T-cell (primary cell): ENCODE data around the gene MAU2. TPM values are rescaled to one million over a fixed set of nuclear protein-coding genes. Genes with fewer than 3 reads are reported as not detected.

ENCODE experiments used
- ATAC-seq, 4 experiments: fragments of 200-7000 bp in 3 of 4; fragments of 150-1000 bp in 1 of 4; cut with Tn5 transposase; replicated peaks in 1 of 4; 1 replicate in 3 of 4; 2 replicates in 1 of 4; pipeline ENCODE4 v1.10.0; 2021; ENCODE audit warnings: moderate library complexity in 3 of 4, mild to moderate bottlenecking in 2 of 4, moderate number of reproducible peaks in 1 of 4
- CTCF ChIA-PET, 2 donors: fragments of 300-600 bp; sonication (Branson Sonifier 250); formaldehyde crosslinking; loops; one replicate each; lab custom pipeline; 2022; ENCODE audit warnings: antibody characterized with exemption in 2 of 2; lab: Charles Lee
- POLR2A ChIA-PET, 2 donors: fragments of 300-600 bp; sonication (Branson Sonifier 250); formaldehyde crosslinking; loops; one replicate each; lab custom pipeline; 2022; ENCODE audit warnings: antibody characterized with exemption in 2 of 2; lab: Charles Lee
- DNase-seq, 35 experiments: peaks; one replicate each; pipeline versions ENCODE4 v3.0.0 to v3.0.0-alpha.2; 2013 to 2023
- H3K27ac ChIP-seq: one replicate; pipeline ENCODE4 v1.5.1; 2013; ENCODE audit warnings: low read length
- H3K27me3 ChIP-seq, 2 experiments: replicated peaks in 1 of 2; 1 replicate in 1 of 2; 2 replicates in 1 of 2; pipeline versions ENCODE4 v1.6.1 to v1.7.0; 2013; ENCODE audit warnings: low read length in 1 of 2, mixed read lengths in 1 of 2; ENCODE audit not compliant: control insufficient read depth in 2 of 2, insufficient read depth in 2 of 2; ENCODE audit errors: extremely low read depth in 1 of 2
- H3K36me3 ChIP-seq, 2 donors: 1 replicate in 1 of 2; 2 replicates in 1 of 2; pipeline versions ENCODE4 v1.6.1 to v1.7.0; 2013; ENCODE audit warnings: low read length in 1 of 2; ENCODE audit not compliant: control insufficient read depth in 2 of 2, insufficient read depth in 1 of 2; ENCODE audit errors: extremely low read depth in 1 of 2
- H3K4me1 ChIP-seq, 2 experiments: 1 replicate in 1 of 2; 2 replicates in 1 of 2; pipeline versions ENCODE4 v1.6.1 to v1.7.0; 2013; ENCODE audit warnings: low read length in 2 of 2, mixed read lengths in 1 of 2; ENCODE audit not compliant: insufficient read depth in 2 of 2, control insufficient read depth in 1 of 2; ENCODE audit errors: extremely low read depth in 1 of 2
- H3K4me3 ChIP-seq, 2 donors: 1 replicate in 1 of 2; 2 replicates in 1 of 2; pipeline versions ENCODE4 v1.5.1 to v1.7.0; 2013; ENCODE audit warnings: mild to moderate bottlenecking in 2 of 2, low read length in 1 of 2, moderate library complexity in 1 of 2; ENCODE audit not compliant: control insufficient read depth in 1 of 2; ENCODE audit errors: extremely low read depth in 1 of 2
- H3K9me3 ChIP-seq: 2 replicates; pipeline ENCODE4 v1.7.0; 2013
- H3K27ac Mint-ChIP-seq, 2 donors: one replicate each; pipeline ENCODE4 v1.8.0; 2020 to 2021; ENCODE audit warnings: mild to moderate bottlenecking in 2 of 2, mixed read lengths in 2 of 2
- H3K27me3 Mint-ChIP-seq, 2 donors: one replicate each; pipeline ENCODE4 v1.8.0; 2021 to 2022; ENCODE audit warnings: mixed read lengths in 2 of 2
- H3K36me3 Mint-ChIP-seq: one replicate; pipeline ENCODE4 v1.8.0; 2021; ENCODE audit warnings: mixed read lengths
- H3K4me1 Mint-ChIP-seq, 3 donors: one replicate each; pipeline ENCODE4 v1.8.0; 2020 to 2022; ENCODE audit warnings: mixed read lengths in 3 of 3, mild to moderate bottlenecking in 1 of 3
- H3K4me3 Mint-ChIP-seq, 3 donors: one replicate each; pipeline ENCODE4 v1.8.0; 2020 to 2022; ENCODE audit warnings: mild to moderate bottlenecking in 3 of 3, mixed read lengths in 3 of 3, moderate library complexity in 3 of 3
- H3K9me3 Mint-ChIP-seq, 3 donors: one replicate each; pipeline ENCODE4 v1.8.0; 2020 to 2022; ENCODE audit warnings: mixed read lengths in 3 of 3
- WGBS: methylation state at CpG from one replicate; pipeline ENCODE4 v1.1.5; 2013; ENCODE audit warnings: missing lambda C conversion rate; ENCODE audit not compliant: insufficient coverage; 5-methylcytosine and 5-hydroxymethylcytosine counted together
- total RNA-seq, 35 experiments: library from RNA in 6 of 35; stranded (reverse) in 6 of 35; fragments of 120-200 nt in 1 of 35; gene quantifications; one replicate each; pipeline versions ENCODE4 v1.2.1 to v1.2.4 and lab custom pipeline; 2013 to 2026

The MAU2 gene
- total RNA-seq, 5 donors from 2014 or later (not counting 1 experiment from before 2014, with no cell fraction given): 143 to 159 (median 150) TPM

DNA sequence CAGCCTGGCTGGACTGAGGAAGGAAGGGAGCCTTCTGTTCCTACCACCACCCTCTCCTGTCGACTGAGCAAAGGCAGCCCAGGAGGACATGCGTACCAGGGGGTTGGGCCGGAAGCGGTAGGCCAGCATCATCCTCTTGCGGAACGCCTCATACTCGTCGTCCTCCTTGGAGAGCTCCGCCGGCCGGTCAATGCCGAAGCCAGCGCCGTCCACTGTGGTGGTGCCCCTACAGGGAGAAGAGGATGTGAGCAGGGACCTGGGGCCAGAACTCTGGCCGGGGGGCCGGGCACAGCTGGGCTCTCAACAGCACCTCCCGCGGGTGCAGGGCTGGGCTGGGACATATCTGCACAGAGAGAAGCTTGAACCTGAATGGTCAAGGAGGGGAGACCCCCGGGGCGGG lies 43.8 kb upstream of the MAU2 start:
- Histone ChIP-seq H3K9me3 (no peaks in the 10 kb centered on the region), H3K27ac (no peak overlapping the region), H3K36me3 (peaks cover 14 to 62% of the 10 kb centered on the region in 2 donors), H3K4me3 (no peak overlapping the region), H3K27me3 (peaks cover 0 to 47% of the 10 kb centered on the region in 2 experiments), H3K4me1 (peaks cover 0 to 4% of the 10 kb centered on the region in 2 experiments)
- H3K9me3 Mint-ChIP-seq: no peaks in the 10 kb centered on the region
- peaks cover 9 to 19% of the 10 kb centered on the region in 2 donors for H3K27me3 Mint-ChIP-seq
- CTCF ChIA-PET: interaction anchor here in 1 of 2 donors (0.6 kb wide), 1 partner anchor 39 kb away, joined by 8 read pairs; no protein-coding TSS in a partner anchor
- 99% methylated on average over 17 of the region's 20 CpGs for WGBS
- peaks cover 37% of the 10 kb centered on the region for H3K36me3 Mint-ChIP-seq
- no peak for DNase-seq
- no peak for ATAC-seq
- peaks cover 7 to 12% (median 10%) of the 10 kb centered on the region in 3 donors for H3K4me1 Mint-ChIP-seq
- H3K4me3 Mint-ChIP-seq: no peak overlapping the region
- POLR2A ChIA-PET: no interaction called here
- no peak overlapping the region for H3K27ac Mint-ChIP-seq

GRCh38 chr19:19278315-19278714 lies 42.3 kb upstream of the MAU2 start:
- Mint-ChIP-seq H3K4me3 (no peak overlapping the region), H3K4me1 (peaks cover 6 to 9% (median 6%) of the 10 kb centered on the region in 3 donors), H3K27ac (no peak overlapping the region), H3K27me3 (peaks cover 9 to 12% of the 10 kb centered on the region in 2 donors), H3K9me3 (no peaks in the 10 kb centered on the region), H3K36me3 (peaks cover 42% of the 10 kb centered on the region)
- no peak for ATAC-seq
- DNase-seq: no peak
- H3K36me3 ChIP-seq: peaks cover 14 to 71% of the 10 kb centered on the region in 2 donors
- POLR2A ChIA-PET: interaction anchor here in 1 of 2 donors (0.6 kb wide), 1 partner anchor 61 kb away, joined by 15 read pairs; no protein-coding TSS in a partner anchor
- H3K27me3 ChIP-seq: peaks cover 0 to 40% of the 10 kb centered on the region in 2 experiments
- H3K9me3 ChIP-seq: no peaks in the 10 kb centered on the region
- 100% methylated on average over 7 of the region's 7 CpGs for WGBS
- H3K27ac ChIP-seq: no peak overlapping the region
- CTCF ChIA-PET: no interaction called here
- peaks cover 0 to 2% of the 10 kb centered on the region in 2 experiments for H3K4me1 ChIP-seq
- H3K4me3 ChIP-seq: no peak overlapping the region

DNA sequence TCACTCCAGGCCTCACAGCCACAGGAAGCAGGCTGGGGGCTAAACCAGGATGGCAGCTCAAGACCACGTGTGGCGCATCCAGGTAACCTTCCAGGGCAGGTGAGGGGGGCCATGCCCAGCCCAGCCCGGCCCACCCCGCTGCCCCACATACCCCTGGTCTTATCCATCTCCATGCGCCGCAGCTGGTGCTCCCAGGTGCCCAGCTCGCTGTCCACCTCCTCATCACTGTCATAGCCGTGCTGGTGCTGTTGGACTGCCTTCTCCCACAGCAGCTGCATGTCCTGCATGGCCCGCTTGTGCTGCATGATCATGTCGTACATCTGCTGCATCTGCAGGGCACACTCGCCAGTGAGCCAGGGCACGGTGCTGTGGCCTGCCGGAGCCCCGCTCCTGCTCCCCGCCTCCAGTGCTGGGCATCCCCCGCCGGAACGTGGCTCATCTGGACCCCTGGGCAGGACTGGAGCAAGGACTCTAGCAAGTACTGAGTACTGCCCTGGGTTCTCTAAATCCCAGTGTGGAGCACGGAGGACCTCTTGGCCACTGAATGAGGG lies 41.5 kb upstream of the MAU2 start:
- H3K27me3 ChIP-seq: peaks cover 0 to 32% of the 10 kb centered on the region in 2 experiments
- Mint-ChIP-seq H3K9me3 (no peaks in the 10 kb centered on the region), H3K27ac (no peak overlapping the region), H3K36me3 (peaks cover 49% of the 10 kb centered on the region), H3K27me3 (peaks cover under 1 to 4% of the 10 kb centered on the region in 2 donors), H3K4me1 (peaks cover 0 to 1% (median 0%) of the 10 kb centered on the region in 3 donors), H3K4me3 (no peak overlapping the region)
- H3K36me3 ChIP-seq: peaks cover 14 to 79% of the 10 kb centered on the region in 2 donors
- POLR2A ChIA-PET: no interaction called here
- CTCF ChIA-PET: no interaction called here
- H3K27ac ChIP-seq: no peak overlapping the region
- 98% methylated on average over 15 of the region's 19 CpGs for WGBS
- no peaks in the 10 kb centered on the region for H3K9me3 ChIP-seq
- H3K4me3 ChIP-seq: no peak overlapping the region
- DNase-seq: no peak
- H3K4me1 ChIP-seq: no peaks in the 10 kb centered on the region
- no peak for ATAC-seq

DNA sequence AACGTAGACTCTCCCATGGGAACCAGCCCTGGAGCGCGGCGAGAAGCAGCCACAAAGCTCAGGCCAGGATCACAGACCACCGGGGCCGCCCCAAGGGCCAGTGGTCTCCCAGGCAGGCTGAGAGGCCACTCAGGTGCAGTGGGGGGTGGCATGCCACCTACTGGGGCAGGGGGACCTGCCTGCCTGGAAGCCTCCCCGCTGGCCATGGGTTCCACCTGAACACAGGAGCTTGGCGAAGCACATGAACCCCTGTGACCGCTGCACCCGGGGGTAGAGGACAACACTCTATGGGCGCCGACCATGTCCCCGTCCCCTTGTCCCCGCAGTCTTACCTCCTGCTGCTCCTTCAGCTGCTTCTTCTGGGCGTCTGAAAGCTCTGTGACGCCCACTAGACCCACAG lies 40.8 kb upstream of the MAU2 start:
- 97% methylated on average over 16 of the region's 16 CpGs for WGBS
- POLR2A ChIA-PET: interaction anchor here in 1 of 2 donors (0.5 kb wide), 1 partner anchor 9 kb away, joined by 3 read pairs; no protein-coding TSS in a partner anchor
- DNase-seq: no peak
- Mint-ChIP-seq H3K27me3 (no peaks in the 10 kb centered on the region), H3K4me3 (no peak overlapping the region), H3K27ac (no peak overlapping the region), H3K36me3 (peaks cover 54% of the 10 kb centered on the region), H3K9me3 (no peaks in the 10 kb centered on the region), H3K4me1 (no peaks in the 10 kb centered on the region)
- H3K4me3 ChIP-seq: no peak overlapping the region
- no peak overlapping the region for H3K27ac ChIP-seq
- no peaks in the 10 kb centered on the region for H3K4me1 ChIP-seq
- ATAC-seq: no peak
- no peaks in the 10 kb centered on the region for H3K9me3 ChIP-seq
- peaks cover 0 to 25% of the 10 kb centered on the region in 2 experiments for H3K27me3 ChIP-seq
- CTCF ChIA-PET: no interaction called here
- H3K36me3 ChIP-seq: peaks cover 14 to 85% of the 10 kb centered on the region in 2 donors

DNA sequence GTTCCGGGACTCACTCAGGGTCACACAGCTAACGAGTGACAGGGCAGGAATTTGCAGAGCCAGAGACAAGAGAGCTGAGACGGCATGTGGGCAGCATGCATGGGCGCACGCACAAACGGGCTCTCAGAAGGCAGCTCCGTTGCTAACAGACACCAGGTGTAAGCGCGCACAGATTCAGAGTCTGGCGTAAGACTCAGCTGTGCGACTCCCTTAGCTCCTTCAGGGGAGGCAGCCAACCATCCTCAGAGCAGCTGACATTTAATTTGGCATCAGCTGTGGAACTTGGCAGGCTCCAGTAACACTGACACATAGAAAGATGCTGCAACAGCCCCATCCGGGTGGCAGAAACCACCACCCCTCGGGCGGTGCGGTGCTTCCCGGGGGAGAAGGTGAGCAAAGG lies 40.1 kb upstream of the MAU2 start:
- ChIA-PET CTCF (no interaction called here), POLR2A (interaction anchor here in 1 of 2 donors (0.5 kb wide), 1 partner anchor 10 kb away, joined by 3 read pairs; no protein-coding TSS in a partner anchor)
- Mint-ChIP-seq H3K4me1 (no peaks in the 10 kb centered on the region), H3K36me3 (peaks cover 54% of the 10 kb centered on the region), H3K4me3 (no peak overlapping the region), H3K9me3 (no peaks in the 10 kb centered on the region), H3K27me3 (no peaks in the 10 kb centered on the region), H3K27ac (no peak overlapping the region)
- H3K4me3 ChIP-seq: no peak overlapping the region
- WGBS: 96% methylated on average over 12 of the region's 16 CpGs
- H3K27ac ChIP-seq: no peak overlapping the region
- H3K4me1 ChIP-seq: no peaks in the 10 kb centered on the region
- ATAC-seq (no peak), DNase-seq (no peak)
- no peaks in the 10 kb centered on the region for H3K9me3 ChIP-seq
- H3K36me3 ChIP-seq: peaks cover 18 to 84% of the 10 kb centered on the region in 2 donors
- H3K27me3 ChIP-seq: peaks cover 0 to 18% of the 10 kb centered on the region in 2 experiments

GRCh38 chr19:19285686-19286085 lies 34.9 kb upstream of the MAU2 start:
- Mint-ChIP-seq H3K36me3 (peaks cover 51% of the 10 kb centered on the region), H3K27me3 (no peaks in the 10 kb centered on the region), H3K9me3 (no peaks in the 10 kb centered on the region), H3K4me1 (no peaks in the 10 kb centered on the region), H3K4me3 (no peak overlapping the region), H3K27ac (no peak overlapping the region)
- no peaks in the 10 kb centered on the region for H3K4me1 ChIP-seq
- WGBS: 100% methylated on average over 7 of the region's 10 CpGs
- H3K27ac ChIP-seq: no peak overlapping the region
- H3K36me3 ChIP-seq: peaks cover 12 to 77% of the 10 kb centered on the region in 2 donors
- ChIA-PET POLR2A (interaction anchor here in 1 of 2 donors (0.6 kb wide), 1 partner anchor 1011 kb away, joined by 5 read pairs; the partner anchor contains the start of gene IQCN), CTCF (no interaction called here)
- ATAC-seq (no peak), DNase-seq (no peak)
- H3K27me3 ChIP-seq: peaks cover 0 to 3% of the 10 kb centered on the region in 2 experiments
- H3K9me3 ChIP-seq: no peaks in the 10 kb centered on the region
- H3K4me3 ChIP-seq: no peak overlapping the region
